ENCODE measurements around the gene AFF2.

- no peak for TF ChIP-seq NRF1 (IDR thresholded peaks at IDR 0.05; ENCODE audit: low read depth, low read length)
- TF ChIP-seq JUND (IDR thresholded peaks at IDR 0.05) = no peak
- TF ChIP-seq CTCF (IDR thresholded peaks at IDR 0.05) = no peak
- TF ChIP-seq USF2 (IDR thresholded peaks at IDR 0.05; ENCODE audit: borderline replicate concordance, low read depth, low read length) = no peak
- TF ChIP-seq FOXJ3 (CRISPR knock-in tag; IDR thresholded peaks at IDR 0.05) = no peak
- no peak for TF ChIP-seq RFX5 (IDR thresholded peaks at IDR 0.05; ENCODE audit: low read length)
- no peak for TF ChIP-seq MAX (IDR thresholded peaks at IDR 0.05; ENCODE audit: low read depth)
- TF ChIP-seq GATA2 (CRISPR knock-in tag; IDR thresholded peaks at IDR 0.05) = no peak
- no peak for TF ChIP-seq USF1 (IDR thresholded peaks at IDR 0.05; ENCODE audit: borderline replicate concordance, low read depth)
Observed at GRCh38 chrX:148466292-148466691, 34.1 kb upstream of the AFF2 start.

Measured in SK-N-SH (cell line).